Measurements from ENCODE around the gene CACHD1. TPM values are rescaled to one million over a fixed set of nuclear protein-coding genes. Genes with fewer than 3 reads are reported as not detected.
"Not testable (repeated sequence)": the region's sequence is repeated elsewhere in the genome, so short reads cannot be mapped to it uniquely, and the experiment has no call there.

CACHD1 gene
- polyA plus RNA-seq, 4 donors = 0.81 to 12.5 (median 2.3) TPM

DNA sequence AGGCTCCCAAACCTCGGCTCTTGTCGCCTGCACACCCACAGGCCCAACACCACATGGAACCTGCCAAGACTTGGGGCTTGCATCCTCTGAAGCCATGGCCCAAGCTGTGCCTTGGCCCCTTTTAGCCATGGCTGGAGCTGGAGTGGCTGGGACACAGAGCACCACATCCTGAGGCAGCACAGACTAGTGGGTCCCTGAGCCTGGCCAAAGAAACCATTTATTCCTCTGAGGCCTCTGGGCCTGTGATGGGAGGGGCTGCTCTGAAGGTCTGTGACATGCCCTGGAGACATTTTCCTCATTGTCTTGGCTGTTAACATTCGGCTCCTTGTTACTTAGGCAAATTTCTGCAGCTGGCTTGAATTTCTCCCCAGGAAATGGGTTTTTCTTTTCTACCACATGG, 141.0 kb downstream of the CACHD1 start:
- H3K9me3 ChIP-seq (ENCODE audit: control insufficient read depth in 2 of 2, insufficient read depth in 1 of 2, low read depth in 1 of 2, low read length in 1 of 2) = peaks cover 0 to 13% of the 10 kb centered on the region in 2 donors
- not testable (repeated sequence) for FAIRE-seq; H3K36me3 ChIP-seq (ENCODE audit: control insufficient read depth in 3 of 3, insufficient read depth in 2 of 3, low read depth in 1 of 3, low read length in 3 of 3); H3K27ac ChIP-seq (ENCODE audit: low read depth in 1 of 3, low read length in 2 of 3); H3K27me3 ChIP-seq (ENCODE audit: control insufficient read depth in 3 of 3, insufficient read depth in 3 of 3, low read length in 3 of 3); H3K4me1 ChIP-seq (ENCODE audit: control insufficient read depth in 3 of 3, insufficient read depth in 2 of 3, low read depth in 1 of 3, low read length in 2 of 3); DNase-seq; H3K4me3 ChIP-seq (ENCODE audit: low read depth in 1 of 3, low read length in 3 of 3)
- 77 to 94% (median 88%) methylated on average over 3 of the region's 3 CpGs for WGBS, 3 donors

DNA sequence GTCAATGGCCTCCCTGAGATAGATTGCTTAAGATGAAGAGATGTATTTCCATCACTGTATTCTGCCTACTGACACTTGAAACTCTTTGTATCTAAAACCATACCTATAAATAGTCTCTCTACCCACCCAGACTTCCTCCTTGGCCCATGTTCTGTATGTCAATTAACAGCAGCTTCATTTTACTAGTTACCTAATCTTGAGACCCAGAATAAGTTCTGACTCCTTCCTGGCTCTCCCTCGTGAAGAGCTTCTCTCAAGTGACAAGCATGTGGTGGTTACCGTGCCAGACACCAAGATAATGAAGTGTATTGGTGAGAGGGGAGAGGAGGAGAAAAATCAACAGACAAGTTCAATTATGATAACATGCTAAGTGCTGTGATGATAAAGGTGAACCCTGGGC, 146.1 kb downstream of the CACHD1 start:
- Histone ChIP-seq H3K9me3 (ENCODE audit: control insufficient read depth in 2 of 2, insufficient read depth in 1 of 2, low read depth in 1 of 2, low read length in 1 of 2) (peaks cover 0 to 1% of the 10 kb centered on the region in 2 donors), H3K27me3 (ENCODE audit: control insufficient read depth in 3 of 3, insufficient read depth in 3 of 3, low read length in 3 of 3) (no peaks in the 10 kb centered on the region), H3K4me1 (ENCODE audit: control insufficient read depth in 3 of 3, insufficient read depth in 2 of 3, low read depth in 1 of 3, low read length in 2 of 3) (no peaks in the 10 kb centered on the region), H3K36me3 (ENCODE audit: control insufficient read depth in 3 of 3, insufficient read depth in 2 of 3, low read depth in 1 of 3, low read length in 3 of 3) (peaks cover 0 to under 1% (median 0%) of the 10 kb centered on the region in 3 donors), H3K27ac (ENCODE audit: low read depth in 1 of 3, low read length in 2 of 3) (no peak overlapping the region), H3K4me3 (ENCODE audit: low read depth in 1 of 3, low read length in 3 of 3) (no peak overlapping the region)
- 52 to 65% (median 64%) methylated on average over 2 of the region's 2 CpGs for WGBS, 3 donors
- DNase-seq (no peak), FAIRE-seq (no peak)

- DNase-seq = no peak
- FAIRE-seq = no peak
- no peak overlapping the region for H3K27ac ChIP-seq (ENCODE audit: low read depth in 1 of 3, low read length in 2 of 3)
- H3K9me3 ChIP-seq (ENCODE audit: control insufficient read depth in 2 of 2, insufficient read depth in 1 of 2, low read depth in 1 of 2, low read length in 1 of 2) = no peaks in the 10 kb centered on the region
- H3K4me1 ChIP-seq (ENCODE audit: control insufficient read depth in 3 of 3, insufficient read depth in 2 of 3, low read depth in 1 of 3, low read length in 2 of 3) = no peaks in the 10 kb centered on the region
- WGBS, 3 donors = 45 to 63% (median 50%) methylated on average over 4 of the region's 4 CpGs
- H3K36me3 ChIP-seq (ENCODE audit: control insufficient read depth in 3 of 3, insufficient read depth in 2 of 3, low read depth in 1 of 3, low read length in 3 of 3) = no peaks in the 10 kb centered on the region
- no peak overlapping the region for H3K4me3 ChIP-seq (ENCODE audit: low read depth in 1 of 3, low read length in 3 of 3)
- no peaks in the 10 kb centered on the region for H3K27me3 ChIP-seq (ENCODE audit: control insufficient read depth in 3 of 3, insufficient read depth in 3 of 3, low read length in 3 of 3)
Observed at GRCh38 chr1:64623750-64624191, 153.8 kb downstream of the CACHD1 start.

- Histone ChIP-seq H3K9me3 (ENCODE audit: control insufficient read depth in 2 of 2, insufficient read depth in 1 of 2, low read depth in 1 of 2, low read length in 1 of 2) (no peaks in the 10 kb centered on the region), H3K4me3 (ENCODE audit: low read depth in 1 of 3, low read length in 3 of 3) (no peak overlapping the region), H3K36me3 (ENCODE audit: control insufficient read depth in 3 of 3, insufficient read depth in 2 of 3, low read depth in 1 of 3, low read length in 3 of 3) (no peaks in the 10 kb centered on the region), H3K4me1 (ENCODE audit: control insufficient read depth in 3 of 3, insufficient read depth in 2 of 3, low read depth in 1 of 3, low read length in 2 of 3) (no peaks in the 10 kb centered on the region), H3K27ac (ENCODE audit: low read depth in 1 of 3, low read length in 2 of 3) (no peak overlapping the region), H3K27me3 (ENCODE audit: control insufficient read depth in 3 of 3, insufficient read depth in 3 of 3, low read length in 3 of 3) (no peaks in the 10 kb centered on the region)
- DNase-seq = no peak
- 53 to 100% (median 63%) methylated on average over 1 of the region's 1 CpG for WGBS, 3 donors
- no peak for FAIRE-seq
Observed at GRCh38 chr1:64624218-64624713, 154.3 kb downstream of the CACHD1 start.

- FAIRE-seq (no peak), DNase-seq (no peak)
- no peak overlapping the region for H3K27ac ChIP-seq (ENCODE audit: low read depth in 1 of 3, low read length in 2 of 3)
- H3K4me3 ChIP-seq (ENCODE audit: low read depth in 1 of 3, low read length in 3 of 3) = no peak overlapping the region
- H3K27me3 ChIP-seq (ENCODE audit: control insufficient read depth in 3 of 3, insufficient read depth in 3 of 3, low read length in 3 of 3) = no peaks in the 10 kb centered on the region
- H3K4me1 ChIP-seq (ENCODE audit: control insufficient read depth in 3 of 3, insufficient read depth in 2 of 3, low read depth in 1 of 3, low read length in 2 of 3) = no peaks in the 10 kb centered on the region
- H3K36me3 ChIP-seq (ENCODE audit: control insufficient read depth in 3 of 3, insufficient read depth in 2 of 3, low read depth in 1 of 3, low read length in 3 of 3) = no peaks in the 10 kb centered on the region
- no peaks in the 10 kb centered on the region for H3K9me3 ChIP-seq (ENCODE audit: control insufficient read depth in 2 of 2, insufficient read depth in 1 of 2, low read depth in 1 of 2, low read length in 1 of 2)
- WGBS, 3 donors = 55 to 80% (median 63%) methylated on average over 2 of the region's 2 CpGs
Observed at GRCh38 chr1:64624808-64625207, 154.9 kb downstream of the CACHD1 start.

DNA sequence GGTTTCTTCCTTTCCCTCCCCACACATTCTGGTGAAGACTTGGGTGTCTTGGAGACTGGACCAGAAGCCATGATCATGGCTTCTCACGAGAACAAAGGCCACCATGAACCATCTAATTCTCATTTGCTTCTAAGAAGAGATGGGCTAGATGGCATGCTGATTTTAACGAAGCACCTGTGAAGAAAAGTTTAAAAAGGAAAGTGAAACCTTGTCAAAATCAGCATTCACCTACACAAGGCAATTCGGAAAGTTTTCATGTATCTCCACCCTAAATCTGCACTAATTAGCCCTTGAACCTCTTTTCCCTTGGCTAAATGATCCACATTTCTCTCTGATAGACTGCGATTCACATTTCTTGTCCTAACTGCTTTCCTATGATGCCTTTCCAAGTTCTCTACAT, 160.7 kb downstream of the CACHD1 start:
- DNase-seq (peak in 1 of 2 donors; percentile 6), FAIRE-seq (no peak)
- no peak overlapping the region for H3K27ac ChIP-seq (ENCODE audit: low read depth in 1 of 3, low read length in 2 of 3)

GRCh38 chr1:64631346-64632034, 161.6 kb downstream of the CACHD1 start:
- Histone ChIP-seq H3K4me3 (ENCODE audit: low read depth in 1 of 3, low read length in 3 of 3) (no peak overlapping the region), H3K27me3 (ENCODE audit: control insufficient read depth in 3 of 3, insufficient read depth in 3 of 3, low read length in 3 of 3) (no peaks in the 10 kb centered on the region), H3K4me1 (ENCODE audit: control insufficient read depth in 3 of 3, insufficient read depth in 2 of 3, low read depth in 1 of 3, low read length in 2 of 3) (no peaks in the 10 kb centered on the region), H3K9me3 (ENCODE audit: control insufficient read depth in 2 of 2, insufficient read depth in 1 of 2, low read depth in 1 of 2, low read length in 1 of 2) (no peaks in the 10 kb centered on the region), H3K36me3 (ENCODE audit: control insufficient read depth in 3 of 3, insufficient read depth in 2 of 3, low read depth in 1 of 3, low read length in 3 of 3) (peaks cover 0 to 4% (median 0%) of the 10 kb centered on the region in 3 donors), H3K27ac (ENCODE audit: low read depth in 1 of 3, low read length in 2 of 3) (no peak overlapping the region)
- DNase-seq (no peak), FAIRE-seq (no peak)
- 82 to 87% (median 86%) methylated on average over 3 of the region's 3 CpGs for WGBS, 3 donors

More for the DNA sequence above, 160.7 kb downstream of the CACHD1 start:
- Histone ChIP-seq H3K4me3 (ENCODE audit: low read depth in 1 of 3, low read length in 3 of 3) (no peak overlapping the region), H3K36me3 (ENCODE audit: control insufficient read depth in 3 of 3, insufficient read depth in 2 of 3, low read depth in 1 of 3, low read length in 3 of 3) (peaks cover 0 to 3% (median 0%) of the 10 kb centered on the region in 3 donors), H3K9me3 (ENCODE audit: control insufficient read depth in 2 of 2, insufficient read depth in 1 of 2, low read depth in 1 of 2, low read length in 1 of 2) (no peaks in the 10 kb centered on the region), H3K4me1 (ENCODE audit: control insufficient read depth in 3 of 3, insufficient read depth in 2 of 3, low read depth in 1 of 3, low read length in 2 of 3) (no peaks in the 10 kb centered on the region), H3K27me3 (ENCODE audit: control insufficient read depth in 3 of 3, insufficient read depth in 3 of 3, low read length in 3 of 3) (no peaks in the 10 kb centered on the region)
- WGBS, 3 donors = 50 to 73% (median 65%) methylated on average over 4 of the region's 4 CpGs

DNA sequence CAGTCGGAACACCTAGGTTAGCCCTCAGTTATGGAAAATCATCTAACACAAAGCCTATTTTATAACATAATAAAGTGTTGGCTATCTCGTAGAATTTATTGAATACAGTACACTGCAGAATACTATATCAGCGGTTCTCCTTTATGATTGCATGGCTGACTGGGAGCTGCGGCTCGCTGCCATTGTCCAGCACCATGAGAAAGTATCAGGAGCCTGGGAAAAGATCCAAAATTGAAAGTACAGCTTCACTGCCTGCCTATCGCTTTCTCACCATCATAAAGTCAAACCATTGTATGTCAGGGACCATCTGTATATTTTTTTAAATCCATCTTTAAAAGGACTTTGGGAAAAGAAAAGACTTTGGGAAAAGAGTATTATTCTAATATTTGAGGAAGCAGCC, 163.0 kb downstream of the CACHD1 start:
- Histone ChIP-seq H3K27ac (ENCODE audit: low read depth in 1 of 3, low read length in 2 of 3) (no peak overlapping the region), H3K36me3 (ENCODE audit: control insufficient read depth in 3 of 3, insufficient read depth in 2 of 3, low read depth in 1 of 3, low read length in 3 of 3) (peaks cover 0 to 4% (median 0%) of the 10 kb centered on the region in 3 donors), H3K27me3 (ENCODE audit: control insufficient read depth in 3 of 3, insufficient read depth in 3 of 3, low read length in 3 of 3) (no peaks in the 10 kb centered on the region), H3K4me3 (ENCODE audit: low read depth in 1 of 3, low read length in 3 of 3) (no peak overlapping the region), H3K4me1 (ENCODE audit: control insufficient read depth in 3 of 3, insufficient read depth in 2 of 3, low read depth in 1 of 3, low read length in 2 of 3) (no peaks in the 10 kb centered on the region), H3K9me3 (ENCODE audit: control insufficient read depth in 2 of 2, insufficient read depth in 1 of 2, low read depth in 1 of 2, low read length in 1 of 2) (no peaks in the 10 kb centered on the region)
- no peak for FAIRE-seq
- DNase-seq = no peak
- 88 to 95% (median 93%) methylated on average over 6 of the region's 6 CpGs for WGBS, 3 donors

All from small intestine (tissue), 7 donors.